Measurements from ENCODE around the gene M1AP. TPM values are rescaled to one million over a fixed set of nuclear protein-coding genes. Genes with fewer than 3 reads are reported as not detected.
A peak's percentile ranks its signal among the peaks of the same experiment; 100 is the strongest.
"Not testable (repeated sequence)": the region's sequence is repeated elsewhere in the genome, so short reads cannot be mapped to it uniquely, and the experiment has no call there.

Gene M1AP
- total RNA-seq, 1 donor from 2014 or later: 0.20 TPM

DNA sequence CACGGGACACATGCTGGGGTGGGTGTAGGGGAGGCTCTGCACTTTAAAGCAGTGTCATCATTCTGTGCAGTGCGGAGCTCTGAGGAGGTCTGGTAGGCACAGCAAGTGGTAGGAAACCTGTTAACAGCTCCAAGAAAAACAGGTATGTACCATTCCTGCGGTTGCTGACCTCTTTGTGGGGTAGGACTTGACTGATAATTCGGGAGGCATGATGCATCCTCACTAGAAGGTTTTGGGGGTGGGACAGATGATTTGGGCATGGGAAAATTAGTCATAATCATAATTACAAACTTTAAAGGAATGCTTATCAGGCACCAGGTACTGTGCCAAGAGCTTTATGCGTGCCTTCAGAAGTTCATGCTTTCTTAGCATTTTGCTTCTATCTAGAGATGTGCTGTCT is 83.9 kb downstream of the M1AP start:
- Histone ChIP-seq H4K20me1 (ENCODE audit: insufficient read depth, low read length) (no peaks in the 10 kb centered on the region), H3K9ac (ENCODE audit: low read length) (peak overlapping the region; percentile 52), H2AFZ (ENCODE audit: low read depth, low read length) (no peak overlapping the region), H3K4me2 (ENCODE audit: low read length) (peak overlapping the region; percentile 54), H3K9me3 (ENCODE audit: insufficient read depth, low read depth, low read length) (no peaks in the 10 kb centered on the region), H3K27ac (ENCODE audit: low read depth, low read length) (peak overlapping the region; percentile 64), H3K36me3 (ENCODE audit: insufficient read depth, low read length) (no peaks in the 10 kb centered on the region), H3K4me1 (ENCODE audit: insufficient read depth, low read length) (peaks cover 51% of the 10 kb centered on the region), H3K27me3 (ENCODE audit: insufficient read depth, low read length) (no peaks in the 10 kb centered on the region), H3K4me3 (ENCODE audit: insufficient read depth, low read depth, low read length) (no peak overlapping the region), H3K79me2 (ENCODE audit: insufficient read depth, low read length) (no peaks in the 10 kb centered on the region)
- Mint-ChIP-seq H3K27ac (ENCODE audit: unreplicated experiment) (no peak overlapping the region), H3K9me3 (ENCODE audit: unreplicated experiment) (no peaks in the 10 kb centered on the region), H3K4me1 (ENCODE audit: low read depth, unreplicated experiment) (peaks cover 26% of the 10 kb centered on the region), H3K4me3 (ENCODE audit: unreplicated experiment) (no peak overlapping the region), H3K36me3 (ENCODE audit: low read depth, unreplicated experiment) (no peaks in the 10 kb centered on the region), H3K27me3 (ENCODE audit: low read depth, unreplicated experiment) (peaks cover 4% of the 10 kb centered on the region)
- TF ChIP-seq EZH2 (IDR thresholded peaks at IDR 0.05; ENCODE audit: insufficient read depth, low read length): no peak
- TF ChIP-seq, protein P1, sequence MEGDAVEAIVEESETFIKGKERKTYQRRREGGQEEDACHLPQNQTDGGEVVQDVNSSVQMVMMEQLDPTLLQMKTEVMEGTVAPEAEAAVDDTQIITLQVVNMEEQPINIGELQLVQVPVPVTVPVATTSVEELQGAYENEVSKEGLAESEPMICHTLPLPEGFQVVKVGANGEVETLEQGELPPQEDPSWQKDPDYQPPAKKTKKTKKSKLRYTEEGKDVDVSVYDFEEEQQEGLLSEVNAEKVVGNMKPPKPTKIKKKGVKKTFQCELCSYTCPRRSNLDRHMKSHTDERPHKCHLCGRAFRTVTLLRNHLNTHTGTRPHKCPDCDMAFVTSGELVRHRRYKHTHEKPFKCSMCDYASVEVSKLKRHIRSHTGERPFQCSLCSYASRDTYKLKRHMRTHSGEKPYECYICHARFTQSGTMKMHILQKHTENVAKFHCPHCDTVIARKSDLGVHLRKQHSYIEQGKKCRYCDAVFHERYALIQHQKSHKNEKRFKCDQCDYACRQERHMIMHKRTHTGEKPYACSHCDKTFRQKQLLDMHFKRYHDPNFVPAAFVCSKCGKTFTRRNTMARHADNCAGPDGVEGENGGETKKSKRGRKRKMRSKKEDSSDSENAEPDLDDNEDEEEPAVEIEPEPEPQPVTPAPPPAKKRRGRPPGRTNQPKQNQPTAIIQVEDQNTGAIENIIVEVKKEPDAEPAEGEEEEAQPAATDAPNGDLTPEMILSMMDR (IDR thresholded peaks at IDR 0.05; ENCODE audit: insufficient read depth, low read depth, low read length): no peak
- FAIRE-seq (peak; percentile 78), DNase-seq (ENCODE audit: low read depth) (peak; percentile 93)

- Histone ChIP-seq H2AFZ (ENCODE audit: low read depth, low read length) (no peak overlapping the region), H3K9me3 (ENCODE audit: insufficient read depth, low read depth, low read length) (no peaks in the 10 kb centered on the region), H3K27ac (ENCODE audit: low read depth, low read length) (no peak overlapping the region), H3K4me2 (ENCODE audit: low read length) (no peak overlapping the region), H4K20me1 (ENCODE audit: insufficient read depth, low read length) (no peaks in the 10 kb centered on the region), H3K4me3 (ENCODE audit: insufficient read depth, low read depth, low read length) (no peak overlapping the region), H3K9ac (ENCODE audit: low read length) (no peak overlapping the region), H3K79me2 (ENCODE audit: insufficient read depth, low read length) (no peaks in the 10 kb centered on the region), H3K4me1 (ENCODE audit: insufficient read depth, low read length) (peaks cover 33% of the 10 kb centered on the region), H3K36me3 (ENCODE audit: insufficient read depth, low read length) (no peaks in the 10 kb centered on the region), H3K27me3 (ENCODE audit: insufficient read depth, low read length) (no peaks in the 10 kb centered on the region)
- Mint-ChIP-seq H3K36me3 (ENCODE audit: low read depth, unreplicated experiment) (no peaks in the 10 kb centered on the region), H3K27me3 (ENCODE audit: low read depth, unreplicated experiment) (peaks cover 4% of the 10 kb centered on the region), H3K4me1 (ENCODE audit: low read depth, unreplicated experiment) (peaks cover 14% of the 10 kb centered on the region), H3K27ac (ENCODE audit: unreplicated experiment) (no peak overlapping the region), H3K4me3 (ENCODE audit: unreplicated experiment) (no peak overlapping the region), H3K9me3 (ENCODE audit: unreplicated experiment) (no peaks in the 10 kb centered on the region)
- TF ChIP-seq EZH2 (IDR thresholded peaks at IDR 0.05; ENCODE audit: insufficient read depth, low read length): no peak
- TF ChIP-seq, protein P1 (IDR thresholded peaks at IDR 0.05; ENCODE audit: insufficient read depth, low read depth, low read length): no peak
- FAIRE-seq (no peak), DNase-seq (ENCODE audit: low read depth) (no peak)
Observed at GRCh38 chr2:74562126-74562775, 85.9 kb downstream of the M1AP start.

GRCh38 chr2:74561022-74561421 is 87.1 kb downstream of the M1AP start:
- H3K9me3 ChIP-seq (ENCODE audit: insufficient read depth, low read depth, low read length); H3K27ac ChIP-seq (ENCODE audit: low read depth, low read length); FAIRE-seq; H3K79me2 ChIP-seq (ENCODE audit: insufficient read depth, low read length); H3K27ac Mint-ChIP-seq (ENCODE audit: unreplicated experiment); H3K36me3 Mint-ChIP-seq (ENCODE audit: low read depth, unreplicated experiment); H3K9me3 Mint-ChIP-seq (ENCODE audit: unreplicated experiment); H3K27me3 Mint-ChIP-seq (ENCODE audit: low read depth, unreplicated experiment); H2AFZ ChIP-seq (ENCODE audit: low read depth, low read length); H3K9ac ChIP-seq (ENCODE audit: low read length); H3K36me3 ChIP-seq (ENCODE audit: insufficient read depth, low read length); H3K4me3 ChIP-seq (ENCODE audit: insufficient read depth, low read depth, low read length); H3K27me3 ChIP-seq (ENCODE audit: insufficient read depth, low read length); H3K4me1 Mint-ChIP-seq (ENCODE audit: low read depth, unreplicated experiment); DNase-seq (ENCODE audit: low read depth): not testable (repeated sequence)
- Histone ChIP-seq H3K4me2 (ENCODE audit: low read length) (peak overlapping the region; percentile 61), H4K20me1 (ENCODE audit: insufficient read depth, low read length) (peaks cover 11% of the 10 kb centered on the region), H3K4me1 (ENCODE audit: insufficient read depth, low read length) (peaks cover 22% of the 10 kb centered on the region)
- H3K4me3 Mint-ChIP-seq (ENCODE audit: unreplicated experiment): peak overlapping the region; percentile 14

Data from astrocyte (in vitro differentiated cells and primary cell).